SK-N-MC (cell line): Measurements from ENCODE around the gene SEMA5A.

Experiments
- DNase-seq: peaks from one replicate; pipeline ENCODE4 v3.0.0-alpha.2; 2011; ENCODE audit warnings: low read depth, low spot score
- H3K27ac ChIP-seq: fragments of 200-600 bp; sonication (generic); 2 replicates; pipeline ENCODE4 v1.5.1; 2016; ENCODE audit warnings: mixed run types
- H3K36me3 ChIP-seq: fragments of 200-600 bp; sonication (generic); 2 replicates; pipeline ENCODE4 v1.6.1; 2017; ENCODE audit warnings: antibody characterized with exemption, low read length, mixed read lengths; ENCODE audit not compliant: insufficient read depth
- H3K4me3 ChIP-seq: fragments of 200-600 bp; sonication (generic); 2 replicates; pipeline ENCODE4 v1.5.1; 2016
- H3K9ac ChIP-seq: fragments of 200-600 bp; sonication (generic); 2 replicates; pipeline ENCODE4 v1.8.0; 2017; ENCODE audit warnings: mixed run types, mixed read lengths; ENCODE audit not compliant: insufficient read length
- H3K9me3 ChIP-seq: fragments of 200-600 bp; sonication (generic); 2 replicates; pipeline ENCODE4 v1.6.1; 2017; ENCODE audit warnings: low read depth, mild to moderate bottlenecking, antibody characterized with exemption, low read length, moderate library complexity, mixed read lengths
- EZH2 ChIP-seq: fragments of 200-600 bp; sonication (generic); IDR thresholded peaks from one replicate; pipeline ENCODE4 v1.6.1; 2017; ENCODE audit warnings: antibody characterized with exemption
- FOXP2 ChIP-seq: optimal IDR thresholded peaks from 2 replicates; pipeline ENCODE3; 2011; ENCODE audit warnings: mild to moderate bottlenecking, moderate library complexity; ENCODE audit not compliant: insufficient read depth; ENCODE audit errors: extremely low read length, control extremely low read depth
- POLR2AphosphoS5 ChIP-seq: IDR thresholded peaks from 2 replicates; pipeline ENCODE4 v1.6.1; 2012; ENCODE audit warnings: mild to moderate bottlenecking, low read depth, low read length, borderline replicate concordance

SEMA5A gene

GRCh38 chr5:9421884-9422283 lies 124.0 kb downstream of the SEMA5A start:
- H3K4me3 ChIP-seq, result no peak overlapping the region
- H3K9me3 ChIP-seq, result no peaks in the 10 kb centered on the region
- DNase-seq, result no peak
- no peak overlapping the region for H3K9ac ChIP-seq
- TF ChIP-seq EZH2 (no peak), FOXP2 (no peak), POLR2AphosphoS5 (no peak)
- H3K27ac ChIP-seq, result no peak overlapping the region
- no peaks in the 10 kb centered on the region for H3K36me3 ChIP-seq

DNA sequence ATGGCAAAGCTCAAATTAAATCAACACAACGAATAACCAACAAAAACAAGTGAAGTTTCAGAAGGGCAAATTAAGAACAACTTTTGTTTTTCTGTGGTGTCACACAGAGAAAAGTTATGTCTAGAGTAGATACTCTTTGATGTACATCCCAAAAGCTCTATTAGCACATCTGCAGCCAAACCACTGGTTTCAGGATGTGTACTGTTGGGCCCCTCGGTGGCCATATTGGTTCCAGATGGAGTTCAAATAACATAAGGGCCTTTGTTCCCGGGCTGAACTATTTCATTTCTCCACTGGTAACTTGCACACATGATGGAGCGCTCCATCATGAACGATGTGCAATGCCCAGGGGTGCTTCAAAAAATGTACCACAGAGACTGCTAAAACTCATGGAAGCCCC lies 126.1 kb downstream of the SEMA5A start:
- Histone ChIP-seq H3K9ac (no peak overlapping the region), H3K36me3 (no peaks in the 10 kb centered on the region), H3K27ac (no peak overlapping the region), H3K4me3 (no peak overlapping the region), H3K9me3 (no peaks in the 10 kb centered on the region)
- TF ChIP-seq EZH2, result no peak
- no peak for TF ChIP-seq POLR2AphosphoS5
- no peak for TF ChIP-seq FOXP2
- no peak for DNase-seq

DNA sequence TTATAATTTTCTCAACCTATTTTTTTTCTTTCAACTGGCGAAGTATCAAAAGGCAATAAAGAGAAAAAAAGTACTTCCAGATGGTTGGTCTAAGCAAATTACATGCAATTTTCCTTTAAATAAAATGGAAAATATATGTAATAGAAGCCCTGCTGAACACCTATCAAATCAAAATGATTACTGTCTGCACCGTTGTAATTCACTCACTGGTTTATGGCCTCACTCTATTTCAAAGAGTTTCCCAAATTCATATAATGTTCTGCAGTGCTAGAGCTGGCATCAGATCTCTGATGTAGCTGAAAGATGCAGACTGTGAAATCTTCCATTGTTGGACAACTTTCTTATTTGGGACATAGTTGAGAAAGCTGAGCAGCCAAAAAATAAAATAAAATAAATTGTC lies 130.3 kb downstream of the SEMA5A start:
- DNase-seq, result no peak
- Histone ChIP-seq H3K9ac (no peak overlapping the region), H3K9me3 (no peaks in the 10 kb centered on the region), H3K36me3 (no peaks in the 10 kb centered on the region), H3K4me3 (no peak overlapping the region), H3K27ac (no peak overlapping the region)
- TF ChIP-seq FOXP2, result no peak

GRCh38 chr5:9415091-9415490 lies 130.8 kb downstream of the SEMA5A start:
- TF ChIP-seq EZH2 (no peak), POLR2AphosphoS5 (no peak), FOXP2 (no peak)
- no peak overlapping the region for H3K4me3 ChIP-seq
- DNase-seq, result no peak
- H3K36me3 ChIP-seq, result no peaks in the 10 kb centered on the region
- H3K9me3 ChIP-seq, result no peaks in the 10 kb centered on the region
- no peak overlapping the region for H3K27ac ChIP-seq
- no peak overlapping the region for H3K9ac ChIP-seq

- DNase-seq, result no peak
- Histone ChIP-seq H3K27ac (no peak overlapping the region), H3K36me3 (no peaks in the 10 kb centered on the region), H3K9ac (no peak overlapping the region), H3K9me3 (no peaks in the 10 kb centered on the region), H3K4me3 (no peak overlapping the region)
- no peak for TF ChIP-seq FOXP2
- TF ChIP-seq EZH2, result no peak
- TF ChIP-seq POLR2AphosphoS5, result no peak
These were observed 134.7 kb downstream of the SEMA5A start for GRCh38 chr5:9411142-9411541.

- no peaks in the 10 kb centered on the region for H3K9me3 ChIP-seq
- H3K4me3 ChIP-seq, result no peak overlapping the region
- H3K36me3 ChIP-seq, result no peaks in the 10 kb centered on the region
- H3K9ac ChIP-seq, result no peak overlapping the region
- DNase-seq, result no peak
- H3K27ac ChIP-seq, result no peak overlapping the region
- TF ChIP-seq POLR2AphosphoS5, result no peak
- TF ChIP-seq EZH2, result no peak
- TF ChIP-seq FOXP2, result no peak
These were observed 136.4 kb downstream of the SEMA5A start for GRCh38 chr5:9409413-9409960.

DNA sequence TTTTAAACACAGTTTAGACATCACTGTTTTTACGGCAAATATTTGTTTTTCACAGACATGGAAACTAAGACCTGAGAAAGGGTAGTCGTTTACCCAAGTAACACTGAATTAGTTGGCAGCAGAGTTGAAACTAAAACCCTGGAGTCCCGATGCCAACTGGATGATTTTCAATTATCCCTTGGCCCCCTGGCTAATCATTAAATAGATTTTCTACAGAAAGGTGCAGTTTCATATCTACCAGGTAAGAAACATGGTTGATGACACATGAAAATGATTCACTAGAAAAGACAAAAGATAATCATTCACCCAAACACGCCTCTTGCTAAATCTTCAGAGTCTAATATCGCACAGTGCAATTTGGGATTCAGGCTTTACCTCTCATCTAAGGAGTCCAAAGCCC lies 136.9 kb downstream of the SEMA5A start:
- no peak overlapping the region for H3K27ac ChIP-seq
- H3K36me3 ChIP-seq, result no peaks in the 10 kb centered on the region
- no peaks in the 10 kb centered on the region for H3K9me3 ChIP-seq
- TF ChIP-seq POLR2AphosphoS5 (no peak), FOXP2 (no peak), EZH2 (no peak)
- H3K9ac ChIP-seq, result no peak overlapping the region
- no peak for DNase-seq
- no peak overlapping the region for H3K4me3 ChIP-seq

- no peak for DNase-seq
- TF ChIP-seq EZH2 (no peak), POLR2AphosphoS5 (no peak), FOXP2 (no peak)
- Histone ChIP-seq H3K36me3 (no peaks in the 10 kb centered on the region), H3K4me3 (no peak overlapping the region), H3K9me3 (no peaks in the 10 kb centered on the region), H3K27ac (no peak overlapping the region), H3K9ac (no peak overlapping the region)
These were observed 140.6 kb downstream of the SEMA5A start for GRCh38 chr5:9405196-9405754.
